Muscle of leg (tissue), 11 donors: ENCODE data around the gene CCDC30. TPM values are rescaled to one million over a fixed set of nuclear protein-coding genes. Genes with fewer than 3 reads are reported as not detected.
A peak's percentile ranks its signal among the peaks of the same experiment; 100 is the strongest.

Experiments used
- DNase-seq: peaks from one replicate; pipeline ENCODE4 v3.0.0; 2013
- H3K27ac ChIP-seq: one replicate; pipeline ENCODE4 v1.5.1; 2013; ENCODE audit warnings: mild to moderate bottlenecking, low read length, control low read depth
- H3K27me3 ChIP-seq: one replicate; pipeline ENCODE4 v1.6.1; 2013; ENCODE audit warnings: low read length; ENCODE audit not compliant: control insufficient read depth, insufficient read depth
- H3K36me3 ChIP-seq: one replicate; pipeline ENCODE4 v1.6.1; 2013; ENCODE audit warnings: low read length; ENCODE audit not compliant: control insufficient read depth, insufficient read depth
- H3K4me1 ChIP-seq: one replicate; pipeline ENCODE4 v1.6.1; 2013; ENCODE audit warnings: low read length; ENCODE audit not compliant: control insufficient read depth, insufficient read depth
- H3K4me3 ChIP-seq: one replicate; pipeline ENCODE4 v1.5.1; 2013; ENCODE audit warnings: low read length, control low read depth
- H3K9me3 ChIP-seq: replicated peaks from 2 replicates; pipeline ENCODE4 v1.6.1; 2013; ENCODE audit warnings: low read depth, low read length; ENCODE audit not compliant: control insufficient read depth
- WGBS: methylation state at CpG from one replicate; pipeline ENCODE4 v1.1.5; 2013; ENCODE audit warnings: missing lambda C conversion rate; ENCODE audit not compliant: insufficient coverage; 5-methylcytosine and 5-hydroxymethylcytosine counted together
- polyA plus RNA-seq, 8 donors: library from polyadenylated mRNA; unstranded; fragments of 120-200 nt; gene quantifications; one replicate each; pipeline versions ENCODE4 v1.2.1 to v1.2.3, GENCODE V29; 2013; ENCODE audit warnings: inconsistent platforms in 1 of 8, low replicate concordance in 1 of 8; ENCODE audit not compliant: insufficient read length in 8 of 8, insufficient read depth in 1 of 8
- total RNA-seq: library from RNA; stranded (reverse); fragments of 120-200 nt; gene quantifications from one replicate; pipeline ENCODE4 v1.2.4, GENCODE V29; 2013

The CCDC30 gene
- total and polyA plus RNA-seq, 9 donors, result 1.2 to 3.5 (median 1.9) TPM

DNA sequence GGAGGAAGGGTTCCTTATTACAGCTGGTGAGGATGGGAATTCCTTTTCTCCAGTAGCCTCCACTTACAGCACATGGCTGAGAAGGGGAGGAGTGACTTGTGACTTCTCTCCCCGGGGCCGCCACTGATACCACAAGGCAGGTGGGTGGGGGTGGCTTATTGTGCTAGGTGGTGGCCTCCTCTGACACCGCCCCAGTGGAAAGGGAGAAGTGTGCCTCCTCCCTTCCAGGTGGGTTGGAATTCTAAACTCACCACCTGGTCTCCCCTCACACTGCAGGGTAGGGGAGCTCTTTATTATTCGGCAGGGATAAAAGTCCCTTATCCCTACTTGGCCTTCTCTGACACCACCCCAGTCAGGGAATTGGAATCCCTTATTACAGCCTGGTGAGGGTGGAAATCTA lies 89.5 kb downstream of the CCDC30 start:
- Histone ChIP-seq H3K27ac (no peak overlapping the region), H3K4me3 (no peak overlapping the region), H3K27me3 (no peaks in the 10 kb centered on the region), H3K9me3 (no peaks in the 10 kb centered on the region), H3K36me3 (no peaks in the 10 kb centered on the region), H3K4me1 (no peaks in the 10 kb centered on the region)
- WGBS, result no CpG with 5 or more reads among the region's 4 CpGs
- DNase-seq, result no peak

DNA sequence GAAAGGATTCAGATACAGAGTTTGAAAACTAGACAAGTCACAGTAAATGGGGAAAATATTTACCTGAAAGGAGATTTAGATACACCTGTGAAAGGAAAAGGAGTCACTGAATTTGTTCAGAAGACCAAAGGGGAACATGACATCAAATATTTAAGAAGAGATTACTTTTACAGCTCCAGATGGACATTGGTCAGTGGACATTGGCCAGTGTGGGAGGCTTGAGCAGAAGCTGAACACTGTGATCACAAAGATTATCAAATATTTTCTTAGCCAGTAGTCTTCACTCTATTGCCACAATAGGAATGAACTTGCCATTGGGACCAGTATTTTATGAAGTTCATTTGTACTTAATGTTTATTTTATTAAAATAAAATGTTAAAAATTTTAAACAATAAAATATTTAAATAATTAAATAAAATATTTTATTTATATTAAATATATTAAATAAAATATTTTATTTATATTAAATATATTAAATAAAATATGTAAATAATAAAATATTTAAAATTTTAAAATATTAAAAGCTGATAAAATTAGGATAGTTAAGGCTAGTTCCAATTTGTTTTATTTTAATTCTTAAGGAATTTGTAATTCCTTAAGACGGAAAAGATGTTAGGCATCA lies 94.3 kb downstream of the CCDC30 start:
- Histone ChIP-seq H3K4me1 (no peaks in the 10 kb centered on the region), H3K27ac (no peak overlapping the region), H3K36me3 (no peaks in the 10 kb centered on the region), H3K9me3 (no peaks in the 10 kb centered on the region), H3K27me3 (no peaks in the 10 kb centered on the region), H3K4me3 (no peak overlapping the region)
- WGBS, result no CpG with 5 or more reads among the region's 1 CpG
- no peak for DNase-seq

- Histone ChIP-seq H3K27me3 (no peaks in the 10 kb centered on the region), H3K9me3 (no peaks in the 10 kb centered on the region), H3K36me3 (no peaks in the 10 kb centered on the region)
Measured at GRCh38 chr1:42567038-42567437, 104.0 kb downstream of the CCDC30 start.

GRCh38 chr1:42576935-42577334 lies 113.8 kb downstream of the CCDC30 start:
- H3K9me3 ChIP-seq, result no peaks in the 10 kb centered on the region
- H3K36me3 ChIP-seq, result no peaks in the 10 kb centered on the region
- DNase-seq, result peak; percentile 15
- no peak overlapping the region for H3K4me3 ChIP-seq
- H3K27me3 ChIP-seq, result no peaks in the 10 kb centered on the region
- no CpG with 5 or more reads among the region's 1 CpG for WGBS
- H3K27ac ChIP-seq, result no peak overlapping the region
- no peaks in the 10 kb centered on the region for H3K4me1 ChIP-seq

More at GRCh38 chr1:42567038-42567437, 104.0 kb downstream of the CCDC30 start:
- H3K27ac ChIP-seq, result no peak overlapping the region
- DNase-seq, result no peak
- H3K4me1 ChIP-seq, result no peaks in the 10 kb centered on the region
- no peak overlapping the region for H3K4me3 ChIP-seq

- H3K9me3 ChIP-seq, result peaks cover 2% of the 10 kb centered on the region
- no peak overlapping the region for H3K4me3 ChIP-seq
- no peak for DNase-seq
- H3K27ac ChIP-seq, result no peak overlapping the region
- no peaks in the 10 kb centered on the region for H3K36me3 ChIP-seq
- H3K27me3 ChIP-seq, result no peaks in the 10 kb centered on the region
- WGBS, result 79% methylated on average over 1 of the region's 3 CpGs
- H3K4me1 ChIP-seq, result no peaks in the 10 kb centered on the region
Measured at GRCh38 chr1:42586016-42586415, 122.9 kb downstream of the CCDC30 start.

- H3K4me3 ChIP-seq, result no peak overlapping the region
- H3K4me1 ChIP-seq, result no peaks in the 10 kb centered on the region
- H3K27me3 ChIP-seq, result no peaks in the 10 kb centered on the region
- no peaks in the 10 kb centered on the region for H3K36me3 ChIP-seq
- H3K9me3 ChIP-seq, result peaks cover 2% of the 10 kb centered on the region
- no CpG with 5 or more reads among the region's 2 CpGs for WGBS
- no peak overlapping the region for H3K27ac ChIP-seq
- no peak for DNase-seq
Measured at GRCh38 chr1:42587753-42588152, 124.7 kb downstream of the CCDC30 start.

- H3K27me3 ChIP-seq, result no peaks in the 10 kb centered on the region
- no peak overlapping the region for H3K4me3 ChIP-seq
- H3K4me1 ChIP-seq, result no peaks in the 10 kb centered on the region
- no peak for DNase-seq
- 100% methylated on average over 2 of the region's 3 CpGs for WGBS
- no peaks in the 10 kb centered on the region for H3K9me3 ChIP-seq
- H3K36me3 ChIP-seq, result no peaks in the 10 kb centered on the region
- H3K27ac ChIP-seq, result no peak overlapping the region
Measured at GRCh38 chr1:42592811-42593210, 129.7 kb downstream of the CCDC30 start.

DNA sequence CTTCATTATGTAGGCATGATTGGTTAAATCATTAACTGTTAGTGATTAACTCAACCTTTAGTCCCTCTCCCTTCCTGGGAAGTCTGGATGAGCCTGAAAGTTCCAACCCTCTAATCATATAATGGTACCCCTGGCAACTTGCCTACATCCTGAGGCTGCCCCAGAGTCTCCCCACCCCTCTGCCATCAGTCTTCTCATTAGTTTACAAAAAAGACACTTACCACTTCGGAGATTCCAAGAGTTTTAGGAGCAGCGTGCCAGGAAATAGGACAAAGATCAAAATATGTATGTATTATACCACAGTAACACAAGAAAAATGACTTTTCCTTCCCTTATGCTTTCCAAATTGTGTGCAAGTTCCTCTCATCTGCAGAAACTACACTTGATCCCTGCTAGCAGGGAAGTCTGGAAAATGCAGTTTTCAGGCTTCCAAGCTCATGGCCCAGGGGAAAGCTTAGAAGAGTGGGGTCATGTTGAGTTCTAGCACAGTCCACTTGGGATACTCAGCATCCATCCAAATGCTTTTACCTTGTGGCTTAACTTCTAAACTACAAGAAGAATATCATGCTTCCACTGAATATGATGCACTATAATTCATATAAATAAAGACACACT lies 130.5 kb downstream of the CCDC30 start:
- Histone ChIP-seq H3K27me3 (no peaks in the 10 kb centered on the region), H3K36me3 (no peaks in the 10 kb centered on the region), H3K27ac (no peak overlapping the region), H3K9me3 (no peaks in the 10 kb centered on the region), H3K4me3 (no peak overlapping the region), H3K4me1 (no peaks in the 10 kb centered on the region)
- DNase-seq, result peak; percentile 84
- WGBS, result no CpG with 5 or more reads among the region's 2 CpGs

DNA sequence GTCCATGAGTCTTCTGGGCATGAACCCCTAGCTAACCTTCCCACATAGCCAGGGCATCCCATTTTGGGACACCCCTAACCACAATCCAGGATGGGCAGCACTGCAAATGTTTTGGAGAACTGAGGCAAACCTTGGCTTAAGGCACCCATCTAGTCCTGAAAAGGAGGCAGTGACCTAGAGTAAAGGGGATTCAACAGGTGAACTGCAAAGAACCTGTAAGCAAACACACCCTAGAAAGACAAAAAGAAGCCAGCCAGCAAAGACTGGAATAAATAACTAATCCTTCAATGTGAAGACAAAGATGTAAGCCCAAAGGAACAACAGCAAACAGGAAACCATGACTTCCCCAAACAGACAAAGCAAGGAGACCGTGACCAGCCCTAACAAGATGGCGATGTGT lies 138.4 kb downstream of the CCDC30 start:
- Histone ChIP-seq H3K27me3 (no peaks in the 10 kb centered on the region), H3K4me3 (no peak overlapping the region), H3K27ac (no peak overlapping the region), H3K9me3 (peaks cover 2% of the 10 kb centered on the region), H3K4me1 (no peaks in the 10 kb centered on the region), H3K36me3 (no peaks in the 10 kb centered on the region)
- no peak for DNase-seq
- WGBS, result no CpG with 5 or more reads among the region's 2 CpGs

GRCh38 chr1:42613803-42614131 lies 150.7 kb downstream of the CCDC30 start:
- WGBS, result 86% methylated on average over 1 of the region's 4 CpGs
- no peak overlapping the region for H3K27ac ChIP-seq
- H3K36me3 ChIP-seq, result no peaks in the 10 kb centered on the region
- no peaks in the 10 kb centered on the region for H3K4me1 ChIP-seq
- H3K4me3 ChIP-seq, result no peak overlapping the region
- no peaks in the 10 kb centered on the region for H3K27me3 ChIP-seq
- no peaks in the 10 kb centered on the region for H3K9me3 ChIP-seq
- no peak for DNase-seq

DNA sequence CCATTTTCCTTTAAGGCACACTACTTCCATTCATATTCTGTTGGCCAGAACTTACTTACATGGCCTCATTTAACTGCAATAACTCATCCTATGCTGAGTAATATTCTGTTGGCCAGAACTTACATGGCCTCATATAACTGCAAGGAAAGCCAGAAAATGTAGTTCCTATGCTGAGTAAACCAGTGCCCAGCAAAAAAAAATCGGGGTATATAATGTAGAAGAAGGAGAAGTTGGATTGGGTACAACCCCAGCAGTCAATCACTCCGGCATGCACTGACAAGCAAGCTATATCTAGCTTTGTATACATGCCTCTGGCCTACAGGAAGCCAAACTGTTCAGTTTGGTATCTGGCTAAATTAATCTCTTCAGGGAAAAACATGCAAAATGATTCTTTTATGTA lies 155.8 kb downstream of the CCDC30 start:
- no peaks in the 10 kb centered on the region for H3K9me3 ChIP-seq
- no peaks in the 10 kb centered on the region for H3K4me1 ChIP-seq
- WGBS, result no CpG with 5 or more reads among the region's 2 CpGs
- H3K4me3 ChIP-seq, result no peak overlapping the region
- DNase-seq, result no peak
- no peak overlapping the region for H3K27ac ChIP-seq
- H3K36me3 ChIP-seq, result no peaks in the 10 kb centered on the region
- no peaks in the 10 kb centered on the region for H3K27me3 ChIP-seq
